ENCODE data around the gene PTGFRN.

PTGFRN gene

DNA sequence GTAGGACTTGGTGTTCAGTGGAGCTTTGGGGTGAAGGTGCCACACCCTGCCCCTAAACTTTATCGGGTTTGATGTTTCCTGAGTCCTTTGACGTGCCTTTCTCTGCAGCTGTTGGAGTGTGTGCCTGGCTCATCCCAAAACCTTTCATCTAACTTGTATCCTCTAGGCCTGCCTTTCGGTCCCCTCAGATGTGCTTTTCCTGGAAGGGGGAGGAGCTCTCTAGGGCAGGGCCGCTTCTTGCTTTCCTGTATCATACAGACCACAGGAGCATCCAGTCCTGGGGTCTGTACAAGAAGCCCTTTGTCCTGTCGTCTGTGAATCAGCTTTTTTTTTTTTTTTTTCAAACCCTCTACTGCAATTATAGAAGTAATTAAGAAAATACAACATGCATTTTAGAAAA is 35.7 kb downstream of the PTGFRN start:
- no peak for DNase-seq

- no peak for DNase-seq
These were observed 36.3 kb downstream of the PTGFRN start for GRCh38 chr1:116945996-116946395.

DNA sequence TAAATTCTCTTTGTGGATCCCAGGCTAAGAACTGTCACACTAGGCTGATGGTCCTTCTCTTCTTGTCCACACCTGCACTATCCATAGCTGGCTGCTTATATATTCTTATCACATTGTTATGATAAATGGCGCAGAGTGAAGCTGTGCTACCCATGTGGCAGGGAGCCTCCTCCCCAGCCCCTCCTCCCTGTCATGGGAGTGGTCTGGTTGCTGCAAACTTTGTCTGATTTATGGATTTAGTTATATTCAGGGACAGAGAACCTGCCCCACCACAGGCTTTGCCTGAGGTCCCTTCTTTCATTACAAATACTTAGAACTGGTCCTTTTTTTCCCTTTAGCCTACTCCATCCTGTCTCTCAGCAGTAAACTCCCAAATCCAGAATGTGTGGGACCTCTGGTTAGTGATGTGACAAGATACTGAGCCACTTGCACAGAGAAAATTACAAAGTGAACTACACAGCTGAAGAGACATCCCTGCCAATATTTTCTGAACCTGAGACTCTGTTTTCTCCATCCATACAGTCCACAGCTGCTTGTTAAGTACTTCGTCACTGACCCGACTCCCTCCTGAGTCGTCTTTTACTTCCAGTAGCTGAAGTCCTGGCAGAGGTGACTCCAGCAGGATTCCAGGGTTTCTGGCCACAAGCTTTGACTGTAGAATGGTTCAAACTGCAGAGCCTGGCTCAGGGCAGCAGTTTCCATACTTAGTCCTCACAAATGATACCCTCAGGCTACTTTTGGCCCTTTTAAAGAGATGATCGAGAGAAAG is 37.6 kb downstream of the PTGFRN start:
- peak; percentile 8 for DNase-seq

GRCh38 chr1:116948046-116948445 is 38.3 kb downstream of the PTGFRN start:
- DNase-seq, result no peak

GRCh38 chr1:116948642-116949041 is 38.9 kb downstream of the PTGFRN start:
- DNase-seq, result no peak

GRCh38 chr1:116949213-116949985 is 39.7 kb downstream of the PTGFRN start:
- DNase-seq, result no peak

DNA sequence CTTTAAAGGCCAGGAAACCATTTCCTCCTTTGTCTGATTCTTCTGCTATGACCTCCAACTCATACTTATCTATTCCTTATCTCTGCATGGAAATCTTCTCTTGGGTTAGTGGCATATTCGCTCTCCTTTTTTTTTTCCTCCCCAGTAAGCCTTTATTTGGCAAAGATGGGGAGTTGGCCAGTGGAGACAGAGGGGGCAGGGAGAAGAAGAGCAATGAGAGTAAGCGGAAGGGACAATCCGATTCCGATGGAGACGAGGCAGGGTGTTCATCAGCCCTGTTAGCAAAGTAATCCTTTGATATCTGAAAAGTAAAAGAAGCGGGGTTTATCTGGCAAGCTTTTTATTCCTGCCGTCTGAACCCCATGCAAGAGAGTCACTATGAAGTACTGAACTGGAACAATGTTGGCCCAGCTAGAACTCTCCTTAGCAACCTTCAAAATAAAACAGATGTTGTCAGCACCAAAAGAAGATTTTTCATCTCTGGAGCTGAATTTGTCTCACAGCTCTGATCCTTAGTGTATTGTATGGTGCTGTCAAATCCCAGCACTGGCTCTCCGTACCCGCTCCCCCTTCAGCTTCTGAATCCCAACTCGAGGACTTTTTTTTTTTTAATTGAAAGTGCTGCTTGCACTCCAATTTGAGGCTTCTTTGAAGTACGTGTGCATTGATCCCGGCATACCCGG is 40.9 kb downstream of the PTGFRN start:
- DNase-seq, result no peak

GRCh38 chr1:116951200-116951935 is 41.7 kb downstream of the PTGFRN start:
- no peak for DNase-seq

DNA sequence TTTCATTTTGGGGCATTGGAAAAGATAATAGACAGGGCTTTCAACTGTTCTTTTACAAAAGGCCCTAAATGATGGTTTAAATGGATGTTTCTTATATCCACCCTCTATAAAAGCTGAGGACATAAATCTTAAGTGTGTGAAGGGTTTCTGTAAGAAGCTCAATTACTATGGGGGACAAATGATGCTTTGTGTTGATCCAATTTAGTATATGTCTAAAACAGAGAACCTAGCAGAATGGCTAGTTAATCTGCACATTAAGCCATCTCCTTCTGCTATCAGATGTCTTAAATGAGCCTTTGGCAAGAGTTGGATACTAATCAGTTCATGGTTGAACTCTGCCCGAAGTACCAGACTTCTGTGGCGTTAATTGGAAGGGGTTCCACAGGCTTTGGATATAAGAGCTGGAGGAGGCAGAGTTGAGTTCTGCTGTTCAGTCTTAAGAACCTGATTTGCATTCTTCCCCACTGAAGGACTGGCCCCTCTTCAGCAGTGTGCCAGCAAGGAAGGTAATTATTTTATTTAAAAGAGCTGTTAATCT is 43.1 kb downstream of the PTGFRN start:
- DNase-seq, result peak; percentile 17

GRCh38 chr1:116954440-116954839 is 44.7 kb downstream of the PTGFRN start:
- DNase-seq, result peak; percentile 95

GRCh38 chr1:116956378-116956777 is 46.7 kb downstream of the PTGFRN start:
- peak; percentile 76 for DNase-seq

- peak; percentile 29 for DNase-seq
These were observed 47.9 kb downstream of the PTGFRN start for GRCh38 chr1:116957646-116958045.

GRCh38 chr1:116958110-116958509 is 48.4 kb downstream of the PTGFRN start:
- DNase-seq, result no peak

- DNase-seq, result no peak
These were observed 49.3 kb downstream of the PTGFRN start for GRCh38 chr1:116958977-116959376.

- no peak for DNase-seq
These were observed 51.9 kb downstream of the PTGFRN start for GRCh38 chr1:116961606-116962005.

DNA sequence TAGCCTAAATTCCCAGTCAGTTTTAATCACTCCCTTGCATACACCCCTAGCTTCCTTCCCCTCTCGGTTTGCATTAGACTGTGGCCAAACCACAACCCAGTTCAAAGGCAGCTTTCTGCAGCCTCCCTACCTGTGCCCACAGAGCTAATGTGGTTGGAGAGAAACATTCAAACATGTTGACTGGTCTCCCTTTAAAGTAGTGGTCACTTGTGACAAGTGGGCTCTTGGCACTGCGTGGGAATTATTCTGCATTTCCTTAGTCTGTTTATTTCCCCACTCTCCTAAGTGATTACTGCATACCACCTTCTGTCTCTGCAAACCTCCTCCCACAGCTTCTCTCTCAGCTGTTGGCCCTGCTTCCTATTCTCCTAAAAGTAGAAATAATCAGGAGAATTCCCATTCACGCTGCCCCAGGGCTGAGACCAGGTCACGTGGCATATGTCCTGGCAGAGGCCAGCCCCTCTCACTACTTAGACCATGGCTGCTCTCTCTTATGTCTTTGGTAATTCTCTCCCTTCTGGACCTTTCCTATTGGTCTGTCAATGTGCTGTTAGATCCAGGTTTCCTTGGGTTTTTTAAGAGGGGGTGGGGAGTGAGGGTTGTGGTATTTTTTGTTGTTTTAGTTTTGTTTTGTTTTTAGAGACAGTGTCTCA is 53.4 kb downstream of the PTGFRN start:
- no peak for DNase-seq

DNA sequence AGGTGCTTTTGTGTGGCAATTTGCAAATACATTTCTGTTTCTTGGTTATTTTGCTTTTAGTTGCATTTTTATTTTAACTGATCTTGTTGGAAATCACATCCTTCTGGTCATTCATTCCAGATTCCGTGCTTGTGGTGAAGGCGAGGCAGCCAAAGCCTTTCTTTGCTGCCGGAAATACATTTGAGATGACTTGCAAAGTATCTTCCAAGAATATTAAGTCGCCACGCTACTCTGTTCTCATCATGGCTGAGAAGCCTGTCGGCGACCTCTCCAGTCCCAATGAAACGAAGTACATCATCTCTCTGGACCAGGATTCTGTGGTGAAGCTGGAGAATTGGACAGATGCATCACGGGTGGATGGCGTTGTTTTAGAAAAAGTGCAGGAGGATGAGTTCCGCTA is 57.1 kb downstream of the PTGFRN start:
- DNase-seq, result no peak

DNA sequence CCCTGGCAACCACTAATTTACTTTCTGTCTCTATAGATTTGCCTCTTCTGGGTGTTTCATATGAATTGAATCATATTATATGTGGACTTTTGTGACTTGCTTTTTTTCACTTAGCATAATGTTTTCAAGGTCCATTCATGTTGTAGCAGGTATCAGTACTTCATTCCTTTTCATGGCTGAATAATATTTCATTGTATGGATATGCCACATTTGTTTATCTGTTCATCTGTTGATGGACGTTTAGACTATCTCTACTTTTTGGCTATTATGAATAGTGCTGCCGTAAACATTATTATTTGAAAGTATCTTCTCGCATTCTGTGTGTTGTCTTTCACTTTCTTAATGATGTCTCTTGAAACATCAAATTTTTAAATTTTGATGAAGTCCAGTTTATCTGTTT is 59.0 kb downstream of the PTGFRN start:
- DNase-seq, result no peak

- DNase-seq, result peak; percentile 7
These were observed 61.6 kb downstream of the PTGFRN start for GRCh38 chr1:116971258-116971860.

GRCh38 chr1:116971965-116972673 is 62.4 kb downstream of the PTGFRN start:
- no peak for DNase-seq

DNA sequence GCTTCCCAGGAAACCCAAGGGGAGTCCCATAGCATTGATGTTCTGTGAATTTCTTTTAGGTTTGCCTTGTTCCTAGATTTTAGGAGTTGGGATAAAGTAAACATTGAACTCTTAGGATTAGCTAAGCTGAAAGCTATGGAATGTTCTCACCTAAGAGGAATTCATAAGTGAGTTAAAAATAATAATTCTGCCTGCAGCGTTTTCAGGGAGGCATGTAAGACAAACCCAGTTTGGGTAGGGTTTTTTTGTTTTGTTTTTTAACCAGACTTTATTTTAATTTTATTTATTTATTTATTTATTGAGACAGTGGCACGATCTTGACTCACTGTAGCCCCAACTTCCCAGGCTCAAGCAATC is 62.9 kb downstream of the PTGFRN start:
- no peak for DNase-seq

All from NCI-H69 (cell line).